Fibroblast of lung (primary cell): ENCODE data around the gene POC1B.

ENCODE experiments used
- EZH2 ChIP-seq: IDR thresholded peaks from 2 replicates; pipeline ENCODE4 v1.5.1; 2012; ENCODE audit warnings: low read length, control low read depth, mild to moderate bottlenecking; ENCODE audit errors: missing control alignments
- TF ChIP-seq, protein P1 (sequence below), 2 donors: IDR thresholded peaks in 1 of 2; conservative IDR thresholded peaks in 1 of 2; 1 replicate in 1 of 2; 2 replicates in 1 of 2; pipeline ENCODE4 v1.5.1; 2011 to 2012; ENCODE audit warnings: low read length in 2 of 2, control low read depth in 1 of 2, inconsistent platforms in 1 of 2, low read depth in 1 of 2, mild to moderate bottlenecking in 1 of 2

DNA sequence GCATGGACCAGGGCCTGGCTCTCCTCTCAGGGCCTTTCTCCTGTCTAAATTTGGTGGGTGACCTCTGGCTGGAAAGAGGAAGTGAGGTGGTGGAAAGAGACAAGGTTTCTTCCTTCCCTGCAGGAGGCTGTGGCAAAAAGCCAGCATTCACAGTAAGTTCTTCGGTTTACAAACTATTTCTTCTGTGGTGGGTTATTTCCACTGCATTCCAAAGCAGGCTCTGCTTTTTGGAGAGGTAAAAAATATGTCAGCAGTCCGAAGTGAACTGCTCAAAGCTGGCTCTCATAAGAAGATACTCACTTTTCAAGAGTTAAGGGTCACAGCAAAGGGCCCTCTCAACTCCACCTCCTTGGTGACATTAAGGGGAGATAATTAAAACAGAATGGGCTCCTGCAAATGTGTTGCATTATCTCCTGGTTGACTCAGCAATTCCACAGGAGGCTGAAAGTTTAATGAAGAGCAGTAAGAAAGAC, 48.9 kb upstream of the POC1B start:
- TF ChIP-seq, protein P1, sequence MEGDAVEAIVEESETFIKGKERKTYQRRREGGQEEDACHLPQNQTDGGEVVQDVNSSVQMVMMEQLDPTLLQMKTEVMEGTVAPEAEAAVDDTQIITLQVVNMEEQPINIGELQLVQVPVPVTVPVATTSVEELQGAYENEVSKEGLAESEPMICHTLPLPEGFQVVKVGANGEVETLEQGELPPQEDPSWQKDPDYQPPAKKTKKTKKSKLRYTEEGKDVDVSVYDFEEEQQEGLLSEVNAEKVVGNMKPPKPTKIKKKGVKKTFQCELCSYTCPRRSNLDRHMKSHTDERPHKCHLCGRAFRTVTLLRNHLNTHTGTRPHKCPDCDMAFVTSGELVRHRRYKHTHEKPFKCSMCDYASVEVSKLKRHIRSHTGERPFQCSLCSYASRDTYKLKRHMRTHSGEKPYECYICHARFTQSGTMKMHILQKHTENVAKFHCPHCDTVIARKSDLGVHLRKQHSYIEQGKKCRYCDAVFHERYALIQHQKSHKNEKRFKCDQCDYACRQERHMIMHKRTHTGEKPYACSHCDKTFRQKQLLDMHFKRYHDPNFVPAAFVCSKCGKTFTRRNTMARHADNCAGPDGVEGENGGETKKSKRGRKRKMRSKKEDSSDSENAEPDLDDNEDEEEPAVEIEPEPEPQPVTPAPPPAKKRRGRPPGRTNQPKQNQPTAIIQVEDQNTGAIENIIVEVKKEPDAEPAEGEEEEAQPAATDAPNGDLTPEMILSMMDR (conservative IDR thresholded peaks at IDR 0.05 in 1 of 2, IDR thresholded peaks at IDR 0.05 in 1 of 2; ENCODE audit: low read depth in 1 of 2, low read length in 2 of 2), result no peak
- TF ChIP-seq EZH2, result no peak
